ENCODE data around the gene IRF1. TPM values are rescaled to one million over a fixed set of nuclear protein-coding genes. Genes with fewer than 3 reads are reported as not detected.
"Not testable (repeated sequence)": the region's sequence is repeated elsewhere in the genome, so short reads cannot be mapped to it uniquely, and the experiment has no call there.

The IRF1 gene, protein sequence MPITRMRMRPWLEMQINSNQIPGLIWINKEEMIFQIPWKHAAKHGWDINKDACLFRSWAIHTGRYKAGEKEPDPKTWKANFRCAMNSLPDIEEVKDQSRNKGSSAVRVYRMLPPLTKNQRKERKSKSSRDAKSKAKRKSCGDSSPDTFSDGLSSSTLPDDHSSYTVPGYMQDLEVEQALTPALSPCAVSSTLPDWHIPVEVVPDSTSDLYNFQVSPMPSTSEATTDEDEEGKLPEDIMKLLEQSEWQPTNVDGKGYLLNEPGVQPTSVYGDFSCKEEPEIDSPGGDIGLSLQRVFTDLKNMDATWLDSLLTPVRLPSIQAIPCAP
- 38.3 TPM for total RNA-seq

DNA sequence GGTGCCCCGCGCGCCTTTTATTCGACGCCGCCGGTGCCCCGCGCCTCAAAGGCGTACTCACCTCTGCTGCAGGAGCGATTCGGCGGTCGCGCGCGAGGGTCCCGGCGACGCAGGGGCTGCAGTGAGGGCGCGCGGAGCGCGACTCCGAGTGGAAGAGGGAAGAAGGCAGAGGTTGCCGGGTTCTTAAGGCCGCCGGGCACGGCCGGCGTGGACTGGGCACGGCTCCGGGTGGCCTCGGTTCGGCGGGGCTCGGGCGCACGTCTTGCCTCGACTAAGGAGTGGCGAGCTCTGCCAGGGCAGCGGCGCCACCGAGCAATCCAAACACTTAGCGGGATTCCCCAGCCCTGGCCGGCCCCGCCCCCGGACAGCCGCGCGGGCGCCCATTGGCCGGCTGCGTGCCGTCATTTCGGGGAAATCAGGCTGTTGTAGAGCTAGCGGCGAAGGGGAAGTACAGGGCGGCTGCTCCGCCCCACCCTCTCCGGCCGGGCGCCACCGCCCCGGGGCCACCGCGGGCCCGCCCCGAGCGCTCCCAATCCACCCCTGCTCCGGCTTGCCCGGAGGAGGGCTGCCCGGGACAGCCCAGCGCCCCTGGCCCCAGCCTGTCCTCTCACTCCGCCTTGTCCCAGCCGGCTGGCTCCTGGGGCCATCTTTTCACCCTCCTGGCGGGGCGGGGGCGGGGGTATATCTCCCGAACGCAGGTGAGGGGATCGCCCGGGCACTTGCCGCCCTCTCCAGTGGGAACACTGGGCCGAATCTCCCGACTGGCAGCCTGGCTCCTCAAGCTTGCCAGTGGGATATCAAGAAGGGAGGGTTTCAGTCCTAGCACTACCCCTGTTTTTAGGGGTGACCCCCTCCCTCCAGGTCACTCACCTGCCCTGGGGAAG is at the start of gene IRF1:
IRF1 (minus strand) TSS at position 290 of the 884 bp plus-strand sequence. CDS start 1,295 bp downstream, outside the sequence.
- peak; percentile 97 for DNase-seq (ENCODE audit: low spot score)

DNA sequence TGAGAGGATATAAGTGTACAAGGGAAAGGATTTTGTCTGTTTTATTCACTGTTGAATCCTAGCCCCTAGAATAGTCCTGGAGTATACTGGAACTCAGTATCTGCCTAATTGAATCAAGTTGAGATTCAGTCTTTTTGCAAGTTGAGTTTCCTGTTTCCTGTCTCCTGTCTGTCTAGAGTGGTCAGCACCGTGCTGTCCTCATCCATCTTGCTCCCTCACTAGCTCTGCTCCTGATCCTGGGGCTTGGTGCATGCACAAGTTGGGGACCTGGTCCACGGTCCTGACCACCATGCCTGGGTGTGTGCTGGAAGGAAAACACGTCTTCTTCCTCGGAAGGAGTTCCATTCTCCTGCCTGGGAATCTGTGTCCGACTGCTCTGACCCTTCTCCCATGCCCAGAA is 49.6 kb upstream of the IRF1 start:
- DNase-seq (ENCODE audit: low spot score) = no peak

DNA sequence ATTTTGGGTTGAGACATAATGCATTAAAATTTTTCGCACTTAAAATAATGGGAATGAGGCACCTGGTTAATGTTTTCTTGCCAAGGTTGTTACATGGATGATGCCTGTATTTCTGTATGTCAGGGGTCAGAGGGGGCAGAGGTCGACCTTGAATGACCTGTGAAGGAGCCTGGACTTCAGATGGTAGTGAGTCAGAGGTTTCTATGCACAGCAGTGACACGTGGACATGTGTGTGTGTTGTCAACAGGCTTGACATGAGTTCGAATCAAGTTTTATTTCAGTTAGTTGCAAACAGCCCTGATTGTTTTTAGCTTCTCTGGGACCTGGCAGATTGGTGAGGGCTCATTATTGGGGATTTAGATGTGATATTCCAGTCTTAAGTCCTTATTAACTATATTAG is 49.1 kb upstream of the IRF1 start:
- no peak for DNase-seq (ENCODE audit: low spot score)

DNA sequence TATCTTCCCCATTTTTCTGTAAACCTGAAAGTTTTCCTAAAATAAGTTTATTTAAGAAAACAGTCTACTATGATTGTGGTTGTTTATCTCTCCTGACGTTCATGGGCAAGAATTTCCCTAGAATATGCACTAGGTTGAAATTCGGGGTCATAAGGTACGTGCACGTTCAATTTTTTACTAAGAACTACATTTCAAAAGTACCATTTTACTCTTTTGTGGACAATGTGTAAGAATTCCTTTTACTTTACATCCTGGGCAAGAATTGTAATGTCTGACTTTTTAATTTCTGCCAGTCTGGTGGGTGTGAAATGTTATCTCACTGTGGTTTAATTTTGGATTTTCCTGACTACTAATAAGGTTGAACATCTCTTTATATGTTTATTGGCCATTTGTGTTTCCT is 40.4 kb upstream of the IRF1 start:
- no peak for DNase-seq (ENCODE audit: low spot score)

DNA sequence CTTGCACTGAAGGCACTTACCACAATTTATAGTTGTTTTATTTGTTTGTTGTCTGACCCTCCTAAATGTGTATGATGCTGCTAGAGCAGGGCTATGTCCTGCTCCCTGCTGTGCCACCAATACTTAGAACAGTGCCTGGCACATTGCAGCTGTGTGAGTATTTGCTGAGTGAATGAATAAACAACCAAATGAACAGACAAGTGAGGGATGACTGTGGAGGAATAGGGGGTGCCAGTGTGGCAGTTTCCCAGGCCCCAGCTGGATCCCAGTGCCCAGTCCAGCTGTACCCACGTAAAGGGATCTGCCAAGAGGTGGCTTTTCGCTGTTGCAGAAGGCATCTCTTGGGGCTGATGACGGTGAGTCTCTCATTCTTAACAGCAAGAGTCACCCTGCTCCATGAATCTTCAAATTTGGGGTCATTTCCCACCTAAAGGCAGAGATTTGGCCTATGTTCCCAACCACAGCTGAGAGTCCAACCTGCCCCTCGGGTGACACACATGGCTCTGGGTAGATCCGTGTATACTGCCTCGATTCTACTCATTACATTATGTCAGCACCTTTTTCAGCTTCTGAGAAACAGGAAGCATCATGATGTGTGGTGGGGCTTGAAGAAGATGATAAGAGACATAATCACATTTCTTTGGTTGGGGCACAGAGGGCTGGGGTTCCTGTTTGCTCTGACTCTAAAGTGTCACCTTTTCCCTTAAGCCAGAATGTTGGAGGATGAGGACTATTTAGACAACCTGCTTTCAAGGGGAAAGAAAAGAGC is 38.5 kb upstream of the IRF1 start:
- DNase-seq (ENCODE audit: low spot score) = no peak

DNA sequence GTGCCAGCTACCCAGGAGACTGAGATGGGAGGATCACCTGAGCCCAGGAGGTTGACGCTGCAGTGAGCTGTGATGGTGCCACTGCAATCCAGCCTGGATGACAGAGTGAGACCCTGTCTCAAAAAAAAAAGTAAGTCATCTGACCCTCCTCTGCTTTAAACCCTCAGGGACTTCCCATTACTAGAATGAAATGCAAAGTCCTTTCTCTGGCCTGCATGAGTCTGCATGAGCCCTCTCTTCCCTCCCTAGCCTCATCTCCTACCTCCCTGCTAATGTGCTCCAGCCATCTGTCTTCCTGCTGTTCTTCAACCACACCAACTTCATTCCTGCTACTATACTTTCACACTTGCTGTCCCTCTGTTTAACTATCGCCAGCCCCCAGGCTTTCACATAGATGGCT is 37.4 kb upstream of the IRF1 start:
- no peak for DNase-seq (ENCODE audit: low spot score)

DNA sequence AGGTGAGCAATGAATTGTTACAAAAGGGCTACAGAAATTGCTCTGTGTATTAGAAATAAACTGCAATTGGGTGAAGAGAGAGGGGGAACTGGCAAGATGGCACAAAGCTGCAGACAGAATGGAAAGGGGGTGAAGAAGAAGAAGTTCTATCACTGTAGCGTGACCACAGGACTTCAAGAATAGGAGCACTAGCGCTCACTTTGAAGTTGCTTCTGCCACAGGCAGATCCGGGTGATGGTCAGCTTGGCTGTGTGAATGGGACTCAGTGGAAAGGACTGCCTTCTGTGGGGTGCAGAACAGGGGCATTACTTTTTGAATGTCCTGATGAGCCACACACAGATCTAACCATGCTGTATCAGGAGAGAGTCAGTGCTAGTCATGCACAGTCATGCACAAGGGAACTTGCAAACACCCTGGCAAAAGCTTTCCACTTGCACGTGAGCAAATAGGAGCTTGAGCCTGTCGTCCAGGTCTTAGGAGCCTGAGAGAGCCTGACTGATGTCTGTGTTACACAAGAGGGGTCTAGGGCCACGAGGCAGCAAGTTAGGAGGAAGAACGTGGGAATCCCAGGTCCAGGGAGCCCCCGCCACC is 36.5 kb upstream of the IRF1 start:
- DNase-seq (ENCODE audit: low spot score) = no peak

DNA sequence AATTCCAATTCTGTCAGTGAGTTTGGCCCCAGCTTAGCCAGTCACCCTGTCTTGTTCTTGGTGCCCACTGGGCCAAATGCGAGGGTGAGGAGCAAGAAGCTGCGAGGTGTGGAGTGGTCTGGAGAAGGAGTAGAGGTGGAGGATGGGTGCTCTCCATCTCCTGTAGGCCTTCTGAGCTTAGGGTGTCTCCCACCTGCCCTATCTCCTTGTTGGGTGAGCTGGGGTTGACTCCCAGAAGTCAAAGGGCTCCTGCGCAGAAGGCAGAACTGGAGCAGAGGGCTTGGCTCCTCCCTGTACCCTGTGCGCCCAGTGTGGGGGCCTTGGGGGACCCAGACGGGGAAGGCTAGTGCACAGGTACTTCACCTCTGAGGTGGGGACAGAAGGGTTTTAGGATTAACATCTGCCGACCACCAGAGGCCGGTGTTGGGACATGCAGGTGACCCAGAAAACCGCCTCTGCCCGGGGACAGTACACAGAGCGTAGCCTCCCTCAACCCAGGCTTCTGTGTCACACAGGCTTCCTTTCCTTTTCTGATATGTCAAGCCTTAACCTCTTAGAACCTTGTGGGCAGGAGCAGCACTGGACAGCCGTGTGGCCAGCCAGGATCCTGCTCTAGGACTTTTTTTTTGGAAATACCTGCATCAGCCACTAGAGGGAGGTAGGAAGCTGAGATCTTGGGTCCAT is 35.9 kb upstream of the IRF1 start:
- peak; percentile 41 for DNase-seq (ENCODE audit: low spot score)

DNA sequence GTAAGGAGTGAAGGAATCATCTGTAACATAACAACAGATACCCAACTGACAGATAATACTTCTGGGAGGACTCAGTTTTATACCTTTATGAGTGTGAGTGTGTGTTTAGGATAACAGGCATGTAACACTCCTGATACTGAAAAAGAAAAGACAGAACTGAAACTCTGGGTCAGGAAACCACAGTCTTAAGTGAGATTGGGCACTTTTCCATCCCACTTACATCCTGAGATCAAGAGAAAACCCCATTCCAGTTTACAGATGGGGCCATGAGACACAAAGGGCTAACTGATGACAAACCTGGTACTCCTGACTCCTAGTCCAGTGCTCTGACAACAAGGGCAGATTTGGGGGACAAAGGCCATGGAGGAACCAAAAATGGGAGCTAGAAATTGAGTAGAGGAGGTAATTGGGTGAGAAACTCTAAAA is 34.7 kb upstream of the IRF1 start:
- DNase-seq (ENCODE audit: low spot score) = no peak

DNA sequence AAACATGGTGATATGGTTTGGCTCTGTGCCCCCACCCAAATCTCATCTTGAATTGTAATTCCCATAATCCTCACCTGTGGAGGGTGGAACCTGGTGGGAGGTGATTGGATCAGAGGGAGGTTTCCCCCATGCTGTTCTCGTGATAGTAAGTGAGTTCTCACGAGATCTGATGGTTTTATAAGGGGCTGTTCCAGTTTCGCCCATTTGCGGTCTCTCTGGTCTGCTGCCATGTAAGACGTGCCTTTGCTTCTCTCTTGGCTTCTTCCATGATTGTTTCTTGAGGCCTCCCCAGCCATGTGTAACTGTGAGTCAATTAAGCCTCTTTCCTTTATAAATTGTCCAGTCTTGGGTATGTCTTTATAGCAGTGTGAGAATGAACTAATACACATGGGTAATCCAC is 34.3 kb upstream of the IRF1 start:
- not testable (repeated sequence) for DNase-seq (ENCODE audit: low spot score)

DNA sequence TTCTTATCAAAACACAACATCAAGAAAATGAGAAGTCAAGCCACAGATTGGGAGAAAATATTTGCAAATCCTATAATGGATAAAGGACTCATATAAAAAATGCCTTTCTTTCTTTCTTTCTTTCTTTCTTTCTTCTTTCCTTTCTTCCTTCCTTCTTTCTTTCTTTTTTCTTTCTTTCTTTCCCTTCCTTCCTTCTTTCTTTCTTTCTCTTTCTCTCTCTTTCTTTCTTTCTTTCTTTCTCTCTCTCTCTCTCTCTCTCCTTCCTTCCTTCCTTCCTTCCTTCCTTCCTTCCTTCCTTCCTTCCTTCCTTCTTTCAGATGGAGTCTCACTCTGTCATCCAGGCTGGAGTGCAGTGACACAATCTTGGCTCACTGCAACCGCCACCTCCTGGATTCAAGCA is 31.5 kb upstream of the IRF1 start:
- not testable (repeated sequence) for DNase-seq (ENCODE audit: low spot score)

DNA sequence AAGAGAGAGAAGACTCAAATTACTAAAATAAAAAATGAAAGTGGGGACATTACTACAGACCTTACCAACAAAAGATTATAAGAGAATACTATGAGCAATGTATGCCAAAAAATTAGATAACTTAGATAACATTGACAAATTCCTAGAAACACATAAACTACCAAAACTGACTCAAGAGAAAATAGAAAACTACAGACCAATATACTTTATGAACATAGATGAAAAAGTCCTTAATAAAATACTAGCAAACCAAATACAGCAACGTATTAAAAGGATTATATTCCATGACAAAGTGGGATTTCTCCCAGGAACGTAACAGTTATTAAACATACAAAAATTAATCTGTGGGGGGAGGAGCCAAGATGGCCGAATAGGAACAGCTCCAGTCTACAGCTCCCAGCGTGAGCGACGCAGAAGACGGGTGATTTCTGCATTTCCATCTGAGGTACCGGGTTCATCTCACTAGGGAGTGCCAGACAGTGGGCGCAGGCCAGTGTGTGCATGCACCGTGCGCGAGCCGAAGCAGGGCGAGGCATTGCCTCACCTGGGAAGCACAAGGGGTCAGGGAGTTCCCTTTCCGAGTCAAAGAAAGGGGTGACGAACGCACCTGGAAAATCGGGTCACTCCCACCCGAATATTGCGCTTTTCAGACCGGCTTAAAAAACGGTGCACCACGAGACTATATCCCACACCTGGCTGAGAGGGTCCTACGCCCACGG is 23.2 kb upstream of the IRF1 start:
- not testable (repeated sequence) for DNase-seq (ENCODE audit: low spot score)

DNA sequence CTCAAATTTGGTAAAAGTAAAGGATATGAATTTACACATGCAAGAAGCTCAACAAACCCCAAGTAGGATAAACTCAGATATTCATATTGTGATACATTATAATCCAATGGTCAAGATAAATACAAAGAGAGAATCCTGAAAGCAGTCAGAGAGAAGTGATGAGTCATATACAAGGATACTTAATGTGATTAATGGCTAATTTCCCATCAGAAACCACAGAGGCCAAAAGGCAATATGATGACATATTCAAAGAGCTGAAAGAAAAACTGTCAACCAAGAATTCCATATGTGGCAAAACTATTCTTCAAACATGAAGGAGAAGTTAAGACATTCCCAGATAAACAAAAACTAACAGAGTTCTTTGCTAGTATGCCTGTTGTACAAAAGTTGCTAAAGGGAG is 19.5 kb upstream of the IRF1 start:
- DNase-seq (ENCODE audit: low spot score) = no peak

DNA sequence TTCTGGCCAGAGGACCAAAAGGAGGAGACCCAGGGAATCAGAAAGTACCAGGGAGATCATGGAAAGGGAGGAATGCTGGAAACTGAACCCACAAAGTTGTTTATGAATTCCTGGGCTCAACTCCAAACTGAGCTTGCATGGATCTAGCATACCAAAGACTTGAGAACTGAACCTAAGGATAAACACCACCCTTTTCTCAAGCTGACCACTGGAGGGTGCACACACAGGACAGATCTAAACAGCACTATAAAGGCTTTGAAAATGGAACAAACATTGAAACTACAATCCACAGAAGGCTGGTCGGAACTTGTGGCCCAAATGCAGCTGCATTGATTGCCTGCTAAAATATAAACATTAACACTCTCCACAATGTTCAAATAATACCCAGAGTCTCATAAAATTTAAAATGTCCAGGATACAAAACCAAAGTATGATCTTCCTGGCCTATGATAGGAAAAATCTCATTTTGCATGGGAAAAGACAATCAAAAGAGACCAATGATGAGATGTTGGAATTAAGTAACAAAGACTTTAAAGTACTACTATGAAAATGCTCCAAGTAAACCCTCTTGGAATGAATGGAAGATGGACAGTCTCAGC is 15.6 kb upstream of the IRF1 start:
- DNase-seq (ENCODE audit: low spot score) = peak; percentile 52

DNA sequence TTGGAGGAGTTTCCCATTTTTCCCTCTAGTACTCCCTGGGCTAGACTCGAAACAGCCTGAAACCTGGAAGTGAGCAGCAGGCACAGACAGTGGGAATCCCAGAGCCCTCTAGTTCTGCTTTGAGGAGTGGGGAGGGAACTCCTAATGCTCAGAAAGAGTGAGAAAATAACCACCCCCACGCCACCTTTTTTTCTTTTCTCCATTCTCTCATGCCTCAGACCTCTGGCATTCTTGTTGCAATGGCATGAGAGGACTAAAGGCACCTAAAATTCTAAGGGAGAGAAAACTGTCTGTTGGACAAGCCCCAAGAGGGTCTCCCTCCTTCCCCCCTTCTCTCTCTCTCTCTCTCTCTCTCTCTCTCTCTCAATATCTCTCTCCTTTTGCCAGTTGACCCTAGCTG is 15.1 kb upstream of the IRF1 start:
- no peak for DNase-seq (ENCODE audit: low spot score)

DNA sequence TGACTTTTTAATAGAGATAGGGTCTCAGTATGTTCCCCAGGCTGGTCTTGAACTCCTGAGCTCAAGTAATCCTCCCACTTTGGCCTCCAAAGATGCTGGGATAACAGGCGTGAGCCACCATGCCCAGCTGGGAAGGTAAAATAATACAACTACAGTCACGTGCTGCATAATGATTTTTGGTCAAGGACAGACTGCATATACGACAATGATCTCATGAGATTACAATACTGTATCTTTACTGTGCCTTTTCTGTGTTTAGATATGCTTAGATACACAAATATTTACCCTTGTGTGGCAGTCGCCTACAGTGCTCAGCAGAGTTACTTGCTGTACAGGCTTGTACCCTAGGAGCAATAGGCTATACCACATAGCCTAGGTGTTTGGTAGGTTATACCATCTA is 14.2 kb upstream of the IRF1 start:
- DNase-seq (ENCODE audit: low spot score) = no peak

DNA sequence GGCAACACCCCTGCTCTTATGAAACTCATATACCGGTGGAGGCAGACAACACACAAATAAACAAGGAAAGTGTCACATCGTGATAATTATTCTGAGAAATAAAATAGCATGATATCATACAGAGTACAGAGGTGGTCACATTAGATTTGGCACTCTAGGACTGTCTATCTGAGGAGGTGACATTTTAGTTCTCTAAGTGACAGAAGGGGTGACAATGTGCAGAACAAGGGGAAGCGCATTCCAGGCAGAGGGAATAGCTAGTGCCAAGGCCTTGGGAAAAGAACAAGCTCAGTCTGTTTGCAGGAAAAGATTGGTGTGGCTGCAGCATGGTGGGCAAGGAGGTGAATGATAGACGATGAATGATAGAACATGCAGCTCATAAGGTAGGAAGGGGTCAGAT is 12.7 kb upstream of the IRF1 start:
- no peak for DNase-seq (ENCODE audit: low spot score)

DNA sequence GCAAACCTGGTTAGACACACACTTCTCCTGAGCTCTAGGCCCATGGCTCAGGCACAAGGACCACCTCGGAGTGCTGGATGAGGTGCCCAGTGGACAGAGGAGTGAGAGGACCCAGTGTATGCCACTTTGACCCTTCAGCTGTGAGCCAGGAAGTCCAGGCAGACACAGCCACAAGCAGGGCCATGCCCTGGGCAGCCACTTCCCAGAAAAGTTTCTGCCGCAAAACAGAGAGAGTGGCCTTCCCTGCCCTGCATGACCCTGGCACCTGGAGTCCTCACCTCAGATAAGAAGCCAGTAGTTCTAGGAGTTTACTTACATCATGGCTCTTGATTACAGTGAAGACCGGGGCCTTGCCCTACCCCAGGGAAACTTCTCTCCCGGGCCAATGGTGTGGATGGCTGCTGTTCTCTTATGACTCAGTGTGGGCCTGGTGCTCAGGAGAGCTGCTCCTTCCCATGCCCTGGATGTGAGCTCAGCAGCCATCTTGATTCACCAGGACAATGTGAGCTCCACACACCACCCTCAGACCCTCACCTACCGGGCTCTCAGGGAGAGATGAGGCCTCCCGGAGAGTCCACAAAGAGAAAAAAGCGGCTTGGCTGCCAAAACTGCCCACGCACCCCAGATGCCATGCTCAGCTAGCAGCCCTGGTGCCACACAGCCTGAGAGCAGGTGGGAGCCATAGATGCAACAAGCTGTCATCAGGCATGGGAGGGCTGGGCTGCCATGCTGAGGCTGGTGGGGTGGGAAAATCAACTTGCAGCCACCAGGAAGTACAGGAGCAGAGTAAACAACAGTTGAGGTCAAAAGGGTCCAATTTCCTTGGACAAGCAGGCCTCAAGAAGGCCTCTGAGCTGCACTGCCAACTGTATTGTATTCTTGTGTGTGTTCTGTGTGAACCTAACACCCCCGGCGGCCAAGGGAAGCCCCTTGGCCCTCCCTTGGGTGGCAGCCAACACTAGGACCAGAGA is 11.7 kb upstream of the IRF1 start:
- peak; percentile 42 for DNase-seq (ENCODE audit: low spot score)

DNA sequence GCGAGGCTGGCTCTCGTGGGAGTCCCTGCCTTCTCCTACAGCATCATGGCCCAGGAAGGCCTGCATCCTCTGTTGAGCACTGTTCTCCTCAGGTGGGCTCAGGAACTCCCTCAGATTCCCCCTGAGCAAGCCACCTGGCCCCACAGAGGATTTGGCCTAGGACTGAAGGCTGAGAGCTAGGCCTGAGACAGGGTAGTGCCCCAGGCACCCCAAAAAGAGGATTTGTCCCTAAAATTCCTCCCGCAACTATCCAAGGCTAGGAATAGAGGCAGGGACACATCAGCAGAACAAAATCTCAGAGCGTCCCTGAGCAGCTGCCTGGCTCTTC is 11.0 kb upstream of the IRF1 start:
- no peak for DNase-seq (ENCODE audit: low spot score)

Measured in mucosa of gallbladder (tissue), 1 donor.